HUES64 (cell line): Measurements from ENCODE around the gene SNX8.

Experiments used
- H3K27ac ChIP-seq: 2 replicates; pipeline ENCODE4 v1.7.0; 2013; ENCODE audit warnings: low read depth, low read length, inconsistent platforms
- H3K27me3 ChIP-seq: 2 replicates; pipeline ENCODE4 v1.6.1; 2013; ENCODE audit warnings: mild to moderate bottlenecking, low read length; ENCODE audit not compliant: insufficient read depth
- H3K36me3 ChIP-seq: 2 replicates; pipeline ENCODE4 v1.6.1; 2013; ENCODE audit warnings: mild to moderate bottlenecking, low read length; ENCODE audit not compliant: insufficient read depth
- H3K4me1 ChIP-seq: 2 replicates; pipeline ENCODE4 v1.6.1; 2013; ENCODE audit warnings: mild to moderate bottlenecking, low read length, moderate library complexity; ENCODE audit not compliant: insufficient read depth
- H3K4me3 ChIP-seq: 2 replicates; pipeline ENCODE4 v1.5.1; 2013; ENCODE audit warnings: mild to moderate bottlenecking, low read length, moderate library complexity
- H3K9ac ChIP-seq: 2 replicates; pipeline ENCODE4 v1.6.1; 2013; ENCODE audit warnings: mild to moderate bottlenecking, low read depth, low read length
- H3K9me3 ChIP-seq: 2 replicates; pipeline ENCODE4 v1.6.1; 2013; ENCODE audit warnings: low read depth, low read length; ENCODE audit not compliant: insufficient read depth
- WGBS: fragments of 150-250, 120-280 bp; methylation state at CpG from one replicate; pipeline ENCODE4 v1.1.7; 2013; ENCODE audit warnings: missing lambda C conversion rate; 5-methylcytosine and 5-hydroxymethylcytosine counted together

The SNX8 gene

GRCh38 chr7:2287745-2288144, 26.5 kb downstream of the SNX8 start:
- Histone ChIP-seq H3K36me3 (no peaks in the 10 kb centered on the region), H3K27ac (no peak overlapping the region), H3K27me3 (no peaks in the 10 kb centered on the region), H3K9ac (no peak overlapping the region), H3K9me3 (no peaks in the 10 kb centered on the region), H3K4me1 (no peaks in the 10 kb centered on the region), H3K4me3 (no peak overlapping the region)
- 91% methylated on average over 8 of the region's 8 CpGs for WGBS

GRCh38 chr7:2283074-2283473, 31.2 kb downstream of the SNX8 start:
- H3K27ac ChIP-seq: no peak overlapping the region
- H3K9me3 ChIP-seq: no peaks in the 10 kb centered on the region
- no peaks in the 10 kb centered on the region for H3K27me3 ChIP-seq
- WGBS: 88% methylated on average over 20 of the region's 20 CpGs
- 0 out of 2 replicates have a peak, but pooled peaks cover 5% of the 10 kb centered on the region for H3K4me1 ChIP-seq
- no peak overlapping the region for H3K4me3 ChIP-seq
- H3K36me3 ChIP-seq: no peaks in the 10 kb centered on the region
- no peak overlapping the region for H3K9ac ChIP-seq

- 78% methylated on average over 14 of the region's 14 CpGs for WGBS
- Histone ChIP-seq H3K27me3 (no peaks in the 10 kb centered on the region), H3K36me3 (0 out of 2 replicates have a peak, but pooled peaks cover 3% of the 10 kb centered on the region), H3K4me3 (no peak overlapping the region), H3K27ac (no peak overlapping the region), H3K9ac (no peak overlapping the region), H3K9me3 (no peaks in the 10 kb centered on the region), H3K4me1 (0 out of 2 replicates have a peak, but pooled peaks cover 5% of the 10 kb centered on the region)
These were observed 32.0 kb downstream of the SNX8 start for GRCh38 chr7:2282185-2282751.

- Histone ChIP-seq H3K27me3 (no peaks in the 10 kb centered on the region), H3K4me1 (0 out of 2 replicates have a peak, but pooled peaks cover 5% of the 10 kb centered on the region), H3K9me3 (no peaks in the 10 kb centered on the region), H3K36me3 (0 out of 2 replicates have a peak, but pooled peaks cover 6% of the 10 kb centered on the region), H3K4me3 (no peak overlapping the region), H3K27ac (no peak overlapping the region), H3K9ac (no peak overlapping the region)
- 89% methylated on average over 9 of the region's 9 CpGs for WGBS
These were observed 32.7 kb downstream of the SNX8 start for GRCh38 chr7:2281541-2281940.

- no peak overlapping the region for H3K27ac ChIP-seq
- no peaks in the 10 kb centered on the region for H3K27me3 ChIP-seq
- WGBS: 90% methylated on average over 2 of the region's 2 CpGs
- H3K4me3 ChIP-seq: no peak overlapping the region
- no peak overlapping the region for H3K9ac ChIP-seq
- 0 out of 2 replicates have a peak, but pooled peaks cover 5% of the 10 kb centered on the region for H3K4me1 ChIP-seq
- H3K9me3 ChIP-seq: no peaks in the 10 kb centered on the region
- H3K36me3 ChIP-seq: 0 out of 2 replicates have a peak, but pooled peaks cover 6% of the 10 kb centered on the region
These were observed 33.8 kb downstream of the SNX8 start for GRCh38 chr7:2280424-2280823.

- Histone ChIP-seq H3K27me3 (no peaks in the 10 kb centered on the region), H3K9me3 (no peaks in the 10 kb centered on the region), H3K4me1 (0 out of 2 replicates have a peak, but pooled peaks cover 5% of the 10 kb centered on the region), H3K36me3 (peaks cover 9% of the 10 kb centered on the region; the same call in 1 of the 2 replicates), H3K27ac (no peak overlapping the region), H3K9ac (no peak overlapping the region), H3K4me3 (no peak overlapping the region)
- 94% methylated on average over 3 of the region's 4 CpGs for WGBS
These were observed 34.3 kb downstream of the SNX8 start for GRCh38 chr7:2279896-2280295.

GRCh38 chr7:2278026-2278425, 36.2 kb downstream of the SNX8 start:
- Histone ChIP-seq H3K4me1 (0 out of 2 replicates have a peak, but pooled peaks cover 5% of the 10 kb centered on the region), H3K36me3 (peaks cover 16% of the 10 kb centered on the region; the same call in 1 of the 2 replicates), H3K4me3 (no peak overlapping the region), H3K9ac (no peak overlapping the region), H3K27me3 (no peaks in the 10 kb centered on the region), H3K9me3 (no peaks in the 10 kb centered on the region), H3K27ac (no peak overlapping the region)
- WGBS: 90% methylated on average over 11 of the region's 11 CpGs

GRCh38 chr7:2276107-2276506, 38.1 kb downstream of the SNX8 start:
- no peaks in the 10 kb centered on the region for H3K27me3 ChIP-seq
- 93% methylated on average over 18 of the region's 18 CpGs for WGBS
- H3K36me3 ChIP-seq: peaks cover 20% of the 10 kb centered on the region; the same call in 1 of the 2 replicates
- H3K9ac ChIP-seq: no peak overlapping the region
- H3K4me3 ChIP-seq: no peak overlapping the region
- no peaks in the 10 kb centered on the region for H3K4me1 ChIP-seq
- H3K9me3 ChIP-seq: no peaks in the 10 kb centered on the region
- H3K27ac ChIP-seq: no peak overlapping the region

GRCh38 chr7:2275101-2275500, 39.1 kb downstream of the SNX8 start:
- Histone ChIP-seq H3K36me3 (peaks cover 23% of the 10 kb centered on the region; the same call in 1 of the 2 replicates), H3K27ac (no peak overlapping the region), H3K9me3 (no peaks in the 10 kb centered on the region), H3K4me3 (no peak overlapping the region), H3K9ac (no peak overlapping the region), H3K4me1 (peaks cover 7% of the 10 kb centered on the region; the same call in 1 of the 2 replicates), H3K27me3 (no peaks in the 10 kb centered on the region)
- 93% methylated on average over 18 of the region's 18 CpGs for WGBS

GRCh38 chr7:2274666-2275065, 39.6 kb downstream of the SNX8 start:
- no peak overlapping the region for H3K27ac ChIP-seq
- 89% methylated on average over 7 of the region's 7 CpGs for WGBS
- H3K9me3 ChIP-seq: no peaks in the 10 kb centered on the region
- no peaks in the 10 kb centered on the region for H3K27me3 ChIP-seq
- peaks cover 11% of the 10 kb centered on the region for H3K4me1 ChIP-seq
- no peak overlapping the region for H3K4me3 ChIP-seq
- no peak overlapping the region for H3K9ac ChIP-seq
- H3K36me3 ChIP-seq: peaks cover 23% of the 10 kb centered on the region; the same call in 1 of the 2 replicates

- 96% methylated on average over 18 of the region's 20 CpGs for WGBS
- H3K36me3 ChIP-seq: peaks cover 23% of the 10 kb centered on the region; the same call in 1 of the 2 replicates
These were observed 40.4 kb downstream of the SNX8 start for GRCh38 chr7:2273866-2274265.

More at GRCh38 chr7:2273866-2274265, 40.4 kb downstream of the SNX8 start:
- Histone ChIP-seq H3K27me3 (no peaks in the 10 kb centered on the region), H3K4me3 (no peak overlapping the region), H3K27ac (no peak overlapping the region), H3K9ac (no peak overlapping the region), H3K4me1 (peaks cover 14% of the 10 kb centered on the region), H3K9me3 (no peaks in the 10 kb centered on the region)
